GM12801 (cell line): Measurements from ENCODE around the gene FAM107B.

Experiments used
- TF ChIP-seq, protein P1 (sequence below): IDR thresholded peaks from one replicate; pipeline ENCODE4 v1.5.1; 2011; ENCODE audit warnings: control low read depth; ENCODE audit not compliant: insufficient read length; ENCODE audit errors: extremely low read depth

Gene FAM107B

DNA sequence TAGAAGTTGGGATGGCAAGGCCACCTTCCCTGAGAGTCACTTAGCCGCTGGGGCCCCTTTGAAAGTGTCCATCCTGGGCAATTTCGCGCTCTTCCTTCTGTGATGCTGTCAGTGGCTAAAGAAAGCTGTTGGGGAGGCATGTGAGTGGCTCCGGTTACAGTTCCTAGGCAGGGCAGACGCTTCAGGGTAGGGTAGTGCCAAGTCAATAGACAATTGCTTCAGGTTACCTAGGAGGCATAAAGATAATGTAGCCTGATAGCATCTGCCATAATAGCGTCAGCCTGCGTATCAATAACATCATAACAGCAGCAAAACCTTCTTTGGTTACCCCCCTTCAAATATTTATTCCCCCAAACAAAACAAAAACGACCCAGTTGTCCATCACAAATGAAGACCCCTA lies at the start of gene FAM107B:
TSS of gene FAM107B (minus strand) at position 101 of the 400 bp plus-strand sequence. CDS start 234 bp downstream, outside the sequence.
- TF ChIP-seq, protein P1, sequence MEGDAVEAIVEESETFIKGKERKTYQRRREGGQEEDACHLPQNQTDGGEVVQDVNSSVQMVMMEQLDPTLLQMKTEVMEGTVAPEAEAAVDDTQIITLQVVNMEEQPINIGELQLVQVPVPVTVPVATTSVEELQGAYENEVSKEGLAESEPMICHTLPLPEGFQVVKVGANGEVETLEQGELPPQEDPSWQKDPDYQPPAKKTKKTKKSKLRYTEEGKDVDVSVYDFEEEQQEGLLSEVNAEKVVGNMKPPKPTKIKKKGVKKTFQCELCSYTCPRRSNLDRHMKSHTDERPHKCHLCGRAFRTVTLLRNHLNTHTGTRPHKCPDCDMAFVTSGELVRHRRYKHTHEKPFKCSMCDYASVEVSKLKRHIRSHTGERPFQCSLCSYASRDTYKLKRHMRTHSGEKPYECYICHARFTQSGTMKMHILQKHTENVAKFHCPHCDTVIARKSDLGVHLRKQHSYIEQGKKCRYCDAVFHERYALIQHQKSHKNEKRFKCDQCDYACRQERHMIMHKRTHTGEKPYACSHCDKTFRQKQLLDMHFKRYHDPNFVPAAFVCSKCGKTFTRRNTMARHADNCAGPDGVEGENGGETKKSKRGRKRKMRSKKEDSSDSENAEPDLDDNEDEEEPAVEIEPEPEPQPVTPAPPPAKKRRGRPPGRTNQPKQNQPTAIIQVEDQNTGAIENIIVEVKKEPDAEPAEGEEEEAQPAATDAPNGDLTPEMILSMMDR = no peak

DNA sequence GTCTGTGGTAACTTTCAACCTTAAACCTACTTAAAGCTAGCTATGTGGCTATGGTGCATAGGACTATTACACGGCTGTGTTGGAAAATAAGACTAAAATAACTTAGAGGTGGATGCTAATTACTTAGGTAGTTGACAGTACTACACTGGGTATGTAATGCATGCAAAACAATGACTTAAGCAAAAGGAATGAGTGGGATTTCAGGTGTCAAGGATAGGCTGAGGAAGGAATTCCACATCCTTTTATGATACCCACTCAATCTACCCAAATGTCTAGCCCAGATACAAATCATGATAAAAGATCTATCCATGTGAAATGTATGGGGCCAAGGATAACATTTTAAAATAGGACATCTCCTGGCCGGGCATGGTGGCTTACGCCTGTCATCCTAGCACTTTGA lies 49.3 kb upstream of the FAM107B start:
- TF ChIP-seq, protein P1 = no peak

DNA sequence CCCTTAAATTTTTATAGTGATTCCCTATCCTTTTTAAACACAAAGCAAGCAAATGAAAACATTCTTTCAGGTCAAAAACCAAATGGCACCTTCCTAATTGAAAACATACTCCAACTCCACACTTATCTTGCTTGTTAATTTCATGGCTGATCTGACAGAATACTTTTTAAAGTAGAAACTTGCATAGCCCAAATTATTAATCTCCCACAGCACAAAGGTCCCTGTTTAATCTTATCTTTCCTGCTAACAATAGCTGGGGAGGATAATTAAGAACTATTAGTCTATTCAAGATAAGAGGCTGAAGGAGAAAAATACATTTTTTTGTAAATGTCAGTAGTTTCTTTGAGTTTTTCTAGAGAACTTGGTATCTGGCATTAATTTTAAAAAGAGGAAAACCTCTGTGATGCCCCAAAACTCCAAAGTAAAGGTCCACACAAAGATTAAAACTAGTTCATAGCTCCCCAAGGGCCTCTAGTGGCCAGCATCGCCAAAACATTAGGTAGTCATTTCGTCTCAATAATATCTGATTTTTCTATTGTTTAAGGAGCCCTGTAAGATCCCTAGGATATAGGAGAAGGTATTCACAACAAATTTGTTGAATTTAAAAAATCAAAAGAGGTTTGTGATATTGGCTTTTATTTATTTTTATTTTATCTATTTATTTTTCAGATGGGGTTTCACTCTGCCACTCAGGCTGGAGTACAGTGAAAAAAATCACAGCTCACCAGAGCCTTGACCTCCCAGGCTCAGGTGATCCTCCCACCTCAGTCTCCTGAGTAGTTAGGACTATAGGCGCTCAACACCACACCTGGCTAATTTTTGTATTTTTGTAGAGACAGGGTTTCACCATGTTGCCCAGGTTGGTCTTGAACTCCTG lies 48.4 kb upstream of the FAM107B start:
- TF ChIP-seq, protein P1 = no peak

DNA sequence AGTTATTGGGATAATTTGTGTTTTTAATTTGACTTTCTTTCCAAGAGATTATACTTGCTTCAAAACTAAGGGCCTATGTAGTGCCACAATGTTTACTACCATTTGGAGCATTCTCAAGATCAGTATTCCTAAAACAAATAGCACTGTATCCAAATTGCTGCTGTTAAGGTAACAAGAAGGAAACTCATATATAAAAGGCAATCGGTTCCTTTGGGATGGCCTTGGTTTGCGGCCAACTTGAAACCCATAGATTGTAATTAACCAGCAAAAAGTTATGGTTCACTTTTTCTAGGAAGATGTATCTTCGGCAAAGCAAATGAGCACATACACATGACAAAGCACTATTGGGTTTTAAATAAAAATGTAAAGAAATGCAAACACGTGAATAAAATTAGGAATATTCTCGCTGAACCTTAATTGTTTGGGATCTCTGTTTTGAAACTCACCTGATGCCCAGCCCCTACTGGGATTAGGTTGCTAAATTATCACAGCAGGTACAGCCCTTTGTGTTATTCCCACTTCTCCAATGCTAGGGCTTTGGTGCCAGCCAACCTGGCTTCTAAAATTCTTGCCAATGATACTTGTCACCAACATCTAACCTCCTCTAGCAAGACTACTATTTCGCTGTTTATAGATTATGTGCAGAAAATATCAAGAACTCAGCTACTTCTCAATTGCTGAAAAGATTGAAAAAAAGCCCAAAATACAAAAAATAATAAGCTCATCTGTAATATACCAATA lies 47.1 kb upstream of the FAM107B start:
- TF ChIP-seq, protein P1 = no peak

DNA sequence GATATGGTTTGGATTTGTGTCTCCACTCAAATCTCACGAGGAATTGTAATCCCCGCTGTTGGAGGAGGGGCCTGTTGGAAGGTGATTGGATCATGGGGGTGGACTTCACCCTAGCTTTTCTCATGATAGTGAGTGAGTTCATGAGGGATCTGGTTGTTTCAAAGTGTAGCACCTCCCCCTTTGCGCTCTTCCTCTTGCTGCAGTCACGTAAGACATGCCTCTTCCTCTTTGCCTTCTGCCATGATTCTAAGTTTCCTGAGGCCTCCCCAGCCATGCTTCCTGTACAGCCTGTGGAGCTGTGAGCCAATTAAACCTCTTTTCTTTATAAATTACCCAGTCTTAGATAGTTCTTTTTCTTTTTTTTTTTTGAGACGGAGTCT lies 46.1 kb upstream of the FAM107B start:
- TF ChIP-seq, protein P1 = no peak

DNA sequence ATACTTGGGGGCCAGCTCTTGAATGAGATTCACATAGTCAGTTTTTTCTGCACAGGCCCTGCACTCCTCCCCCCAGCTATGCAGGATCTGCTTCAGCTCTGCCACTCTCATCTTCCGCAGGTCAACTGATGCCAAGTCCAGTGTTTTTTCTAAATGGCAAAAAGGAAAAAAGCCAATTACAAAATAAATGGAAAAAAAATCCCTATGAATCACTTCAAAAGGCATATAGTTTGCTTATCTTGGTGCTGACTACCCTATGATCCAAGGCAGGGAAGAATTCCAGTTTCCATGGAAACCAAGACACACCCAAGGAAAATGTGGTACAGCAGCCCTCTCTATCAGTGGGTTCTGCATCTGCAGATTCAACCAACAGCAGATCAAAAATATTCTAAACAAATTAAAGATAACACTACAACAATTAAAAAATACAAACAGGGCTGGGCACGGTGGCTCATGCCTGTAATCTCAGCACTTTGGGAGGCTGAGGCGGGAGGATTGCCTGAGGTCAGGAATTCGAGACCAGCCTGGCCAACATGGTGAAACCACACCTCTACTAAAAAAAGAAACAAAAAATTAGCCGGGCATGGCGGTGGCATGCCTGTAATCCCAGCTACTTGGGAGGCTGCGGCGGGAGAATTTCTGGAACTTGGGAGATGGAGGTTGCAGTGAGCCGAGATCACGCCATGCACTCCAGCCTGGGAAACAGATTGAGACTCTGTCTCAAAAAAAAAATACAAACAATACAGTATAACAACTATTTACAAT lies 45.5 kb upstream of the FAM107B start:
- TF ChIP-seq, protein P1 = no peak

DNA sequence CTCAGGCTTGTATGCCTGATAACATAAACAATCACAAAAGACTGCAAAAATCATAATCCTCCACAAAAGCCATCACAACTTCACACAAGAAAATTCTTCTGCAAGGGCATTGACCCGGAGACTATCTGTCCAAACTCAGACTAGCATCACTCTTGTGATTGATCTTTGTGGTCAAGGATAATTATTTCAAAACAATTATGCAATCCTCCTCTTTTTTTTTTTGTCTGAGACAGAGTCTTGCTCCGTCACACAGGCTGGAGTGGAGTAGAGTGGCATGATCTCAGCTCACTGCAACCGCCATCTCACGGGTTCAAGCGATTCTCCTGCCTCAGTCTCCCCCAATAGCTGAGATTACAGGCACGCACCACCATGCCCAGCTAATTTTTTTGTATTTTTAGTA lies 41.0 kb upstream of the FAM107B start:
- TF ChIP-seq, protein P1 = no peak
